ENCODE data around the gene NDP.

- TF ChIP-seq POLR2A (IDR thresholded peaks at IDR 0.05) (no peak), CTCF (IDR thresholded peaks at IDR 0.05) (no peak)
Measured at GRCh38 chrX:43973249-43974099, at the start of gene NDP.
